ENCODE results near the gene NFKBIZ.

DNA sequence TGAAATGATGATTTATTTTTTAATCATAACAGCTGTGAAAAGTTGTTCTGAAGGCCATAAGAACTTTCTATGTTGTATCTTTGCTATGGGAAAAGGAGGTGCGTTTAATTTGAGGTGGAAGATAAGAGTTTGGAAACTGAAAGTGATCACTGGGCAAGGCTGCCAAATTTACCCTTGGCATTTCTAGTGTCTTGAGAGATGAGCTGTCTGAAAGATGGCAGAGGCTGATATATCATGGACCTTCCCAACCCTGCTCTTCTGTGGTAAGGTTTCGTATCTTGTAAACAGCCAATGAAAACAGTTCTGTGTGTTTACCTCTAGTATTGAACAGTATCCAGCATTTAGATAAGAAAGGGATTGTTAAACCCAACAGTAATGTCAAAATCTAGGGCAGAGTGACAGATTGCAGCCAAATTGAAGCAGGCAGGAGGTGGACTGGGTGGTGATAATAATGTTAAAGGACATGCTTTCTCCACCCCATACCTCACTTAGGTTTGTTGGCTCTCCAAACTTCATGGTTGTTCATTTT, 15.8 kb upstream of the NFKBIZ start:
- TF ChIP-seq CTCF (conservative IDR thresholded peaks at IDR 0.05; ENCODE audit: low read length) (no peak), EZH2phosphoT487 (IDR thresholded peaks at IDR 0.05; ENCODE audit: borderline replicate concordance, low read depth, low read length) (no peak)
